WTC11 (cell line): Measurements from ENCODE around the gene FAM47C.
"Not testable (repeated sequence)": the region's sequence is repeated elsewhere in the genome, so short reads cannot be mapped to it uniquely, and the experiment has no call there.

Experiments used
- ESRRA ChIP-seq: sonication (generic); formaldehyde crosslinking; IDR thresholded peaks from 2 replicates; pipeline ENCODE4 v1.8.1; 2022; ENCODE audit warnings: mild to moderate bottlenecking, missing genetic modification reagents, borderline replicate concordance
- TCF7 ChIP-seq: sonication (generic); formaldehyde crosslinking; IDR thresholded peaks from 2 replicates; pipeline ENCODE4 v1.8.0; 2022; ENCODE audit warnings: mild to moderate bottlenecking, low read depth, missing genetic modification reagents, moderate library complexity
- TF ChIP-seq, protein P1 (sequence below): sonication (generic); formaldehyde crosslinking; IDR thresholded peaks from 2 replicates; pipeline ENCODE4 v1.8.1; 2022; ENCODE audit warnings: low read depth, mild to moderate bottlenecking, moderate library complexity, missing genetic modification reagents, borderline replicate concordance
- TF ChIP-seq, protein P2 (sequence below): fragments of 200-600 bp; IDR thresholded peaks from 2 replicates; pipeline ENCODE4 v1.8.0; 2022; ENCODE audit warnings: antibody characterized with exemption
- TF ChIP-seq, protein P3 (sequence below): sonication (generic); formaldehyde crosslinking; IDR thresholded peaks from 2 replicates; pipeline ENCODE4 v1.8.1; 2022; ENCODE audit warnings: mild to moderate bottlenecking, missing genetic modification reagents, moderate library complexity, borderline replicate concordance
- TF ChIP-seq, protein P4 (sequence below): sonication (generic); formaldehyde crosslinking; IDR thresholded peaks from 2 replicates; pipeline ENCODE4 v1.8.1; 2023; ENCODE audit warnings: mild to moderate bottlenecking, missing genetic modification reagents, borderline replicate concordance

DNA sequence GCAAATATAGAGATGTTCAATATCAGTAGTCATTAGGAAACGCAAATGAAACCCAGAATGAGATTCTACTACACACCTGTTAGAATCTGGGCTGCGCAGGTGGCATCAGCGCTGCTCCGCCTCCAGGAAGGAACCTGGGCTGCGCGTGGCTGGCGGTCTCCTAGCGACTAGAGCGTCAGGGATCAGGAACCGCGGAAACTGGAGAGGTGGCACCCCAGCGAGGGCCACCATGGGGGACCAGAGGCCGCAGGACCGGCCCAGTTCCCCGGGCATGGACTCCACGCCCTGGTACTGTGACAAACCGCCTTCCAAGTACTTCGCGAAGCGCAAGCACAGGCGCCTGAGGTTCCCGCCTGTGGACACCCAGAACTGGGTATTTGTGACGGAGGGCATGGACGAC, at the start of gene FAM47C:
- not testable (repeated sequence) for TF ChIP-seq TCF7, ESRRA (CRISPR knock-in tag)
- TF ChIP-seq, protein P1, sequence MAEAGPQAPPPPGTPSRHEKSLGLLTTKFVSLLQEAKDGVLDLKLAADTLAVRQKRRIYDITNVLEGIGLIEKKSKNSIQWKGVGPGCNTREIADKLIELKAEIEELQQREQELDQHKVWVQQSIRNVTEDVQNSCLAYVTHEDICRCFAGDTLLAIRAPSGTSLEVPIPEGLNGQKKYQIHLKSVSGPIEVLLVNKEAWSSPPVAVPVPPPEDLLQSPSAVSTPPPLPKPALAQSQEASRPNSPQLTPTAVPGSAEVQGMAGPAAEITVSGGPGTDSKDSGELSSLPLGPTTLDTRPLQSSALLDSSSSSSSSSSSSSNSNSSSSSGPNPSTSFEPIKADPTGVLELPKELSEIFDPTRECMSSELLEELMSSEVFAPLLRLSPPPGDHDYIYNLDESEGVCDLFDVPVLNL (CRISPR knock-in tag) = not testable (repeated sequence)
- TF ChIP-seq, protein P2, sequence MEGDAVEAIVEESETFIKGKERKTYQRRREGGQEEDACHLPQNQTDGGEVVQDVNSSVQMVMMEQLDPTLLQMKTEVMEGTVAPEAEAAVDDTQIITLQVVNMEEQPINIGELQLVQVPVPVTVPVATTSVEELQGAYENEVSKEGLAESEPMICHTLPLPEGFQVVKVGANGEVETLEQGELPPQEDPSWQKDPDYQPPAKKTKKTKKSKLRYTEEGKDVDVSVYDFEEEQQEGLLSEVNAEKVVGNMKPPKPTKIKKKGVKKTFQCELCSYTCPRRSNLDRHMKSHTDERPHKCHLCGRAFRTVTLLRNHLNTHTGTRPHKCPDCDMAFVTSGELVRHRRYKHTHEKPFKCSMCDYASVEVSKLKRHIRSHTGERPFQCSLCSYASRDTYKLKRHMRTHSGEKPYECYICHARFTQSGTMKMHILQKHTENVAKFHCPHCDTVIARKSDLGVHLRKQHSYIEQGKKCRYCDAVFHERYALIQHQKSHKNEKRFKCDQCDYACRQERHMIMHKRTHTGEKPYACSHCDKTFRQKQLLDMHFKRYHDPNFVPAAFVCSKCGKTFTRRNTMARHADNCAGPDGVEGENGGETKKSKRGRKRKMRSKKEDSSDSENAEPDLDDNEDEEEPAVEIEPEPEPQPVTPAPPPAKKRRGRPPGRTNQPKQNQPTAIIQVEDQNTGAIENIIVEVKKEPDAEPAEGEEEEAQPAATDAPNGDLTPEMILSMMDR = not testable (repeated sequence)
- TF ChIP-seq, protein P3, sequence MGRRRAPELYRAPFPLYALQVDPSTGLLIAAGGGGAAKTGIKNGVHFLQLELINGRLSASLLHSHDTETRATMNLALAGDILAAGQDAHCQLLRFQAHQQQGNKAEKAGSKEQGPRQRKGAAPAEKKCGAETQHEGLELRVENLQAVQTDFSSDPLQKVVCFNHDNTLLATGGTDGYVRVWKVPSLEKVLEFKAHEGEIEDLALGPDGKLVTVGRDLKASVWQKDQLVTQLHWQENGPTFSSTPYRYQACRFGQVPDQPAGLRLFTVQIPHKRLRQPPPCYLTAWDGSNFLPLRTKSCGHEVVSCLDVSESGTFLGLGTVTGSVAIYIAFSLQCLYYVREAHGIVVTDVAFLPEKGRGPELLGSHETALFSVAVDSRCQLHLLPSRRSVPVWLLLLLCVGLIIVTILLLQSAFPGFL (CRISPR knock-in tag) = not testable (repeated sequence)
- TF ChIP-seq, protein P4, sequence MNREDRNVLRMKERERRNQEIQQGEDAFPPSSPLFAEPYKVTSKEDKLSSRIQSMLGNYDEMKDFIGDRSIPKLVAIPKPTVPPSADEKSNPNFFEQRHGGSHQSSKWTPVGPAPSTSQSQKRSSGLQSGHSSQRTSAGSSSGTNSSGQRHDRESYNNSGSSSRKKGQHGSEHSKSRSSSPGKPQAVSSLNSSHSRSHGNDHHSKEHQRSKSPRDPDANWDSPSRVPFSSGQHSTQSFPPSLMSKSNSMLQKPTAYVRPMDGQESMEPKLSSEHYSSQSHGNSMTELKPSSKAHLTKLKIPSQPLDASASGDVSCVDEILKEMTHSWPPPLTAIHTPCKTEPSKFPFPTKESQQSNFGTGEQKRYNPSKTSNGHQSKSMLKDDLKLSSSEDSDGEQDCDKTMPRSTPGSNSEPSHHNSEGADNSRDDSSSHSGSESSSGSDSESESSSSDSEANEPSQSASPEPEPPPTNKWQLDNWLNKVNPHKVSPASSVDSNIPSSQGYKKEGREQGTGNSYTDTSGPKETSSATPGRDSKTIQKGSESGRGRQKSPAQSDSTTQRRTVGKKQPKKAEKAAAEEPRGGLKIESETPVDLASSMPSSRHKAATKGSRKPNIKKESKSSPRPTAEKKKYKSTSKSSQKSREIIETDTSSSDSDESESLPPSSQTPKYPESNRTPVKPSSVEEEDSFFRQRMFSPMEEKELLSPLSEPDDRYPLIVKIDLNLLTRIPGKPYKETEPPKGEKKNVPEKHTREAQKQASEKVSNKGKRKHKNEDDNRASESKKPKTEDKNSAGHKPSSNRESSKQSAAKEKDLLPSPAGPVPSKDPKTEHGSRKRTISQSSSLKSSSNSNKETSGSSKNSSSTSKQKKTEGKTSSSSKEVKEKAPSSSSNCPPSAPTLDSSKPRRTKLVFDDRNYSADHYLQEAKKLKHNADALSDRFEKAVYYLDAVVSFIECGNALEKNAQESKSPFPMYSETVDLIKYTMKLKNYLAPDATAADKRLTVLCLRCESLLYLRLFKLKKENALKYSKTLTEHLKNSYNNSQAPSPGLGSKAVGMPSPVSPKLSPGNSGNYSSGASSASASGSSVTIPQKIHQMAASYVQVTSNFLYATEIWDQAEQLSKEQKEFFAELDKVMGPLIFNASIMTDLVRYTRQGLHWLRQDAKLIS = not testable (repeated sequence)
